AG04450 (cell line): ENCODE data around the gene MAPK10. TPM values are rescaled to one million over a fixed set of nuclear protein-coding genes. Genes with fewer than 3 reads are reported as not detected.

Experiments used
- CTCF ChIA-PET: fragments of 300-600, 350-600 bp; formaldehyde crosslinking; extraction: SDS; loops from one replicate; lab custom pipeline; 2022; ENCODE audit warnings: antibody characterized with exemption, inconsistent platforms; lab: Charles Lee
- POLR2A ChIA-PET: fragments of 350-600 bp; formaldehyde crosslinking; extraction: SDS; loops from one replicate; lab custom pipeline; 2021; ENCODE audit warnings: antibody characterized with exemption, inconsistent platforms; lab: Yijun Ruan, JAX
- DNase-seq: peaks from one replicate; pipeline ENCODE4 v3.0.0-alpha.2; 2011; ENCODE audit warnings: low read depth, low spot score
- H3K27ac ChIP-seq: one replicate; pipeline ENCODE4 v1.5.1; 2012; ENCODE audit warnings: low read depth, low read length, control low read depth
- H3K27me3 ChIP-seq: one replicate; pipeline ENCODE4 v1.6.0; 2012; ENCODE audit warnings: low read length; ENCODE audit not compliant: control insufficient read depth, insufficient read depth
- H3K4me3 ChIP-seq: 2 replicates; pipeline ENCODE4 v1.5.1; 2011; ENCODE audit warnings: mild to moderate bottlenecking, low read depth, low read length, control low read depth
- H3K9me3 ChIP-seq: 2 replicates; pipeline ENCODE4 v1.5.1; 2012; ENCODE audit warnings: low read length; ENCODE audit not compliant: control insufficient read depth, insufficient read depth
- CTCF ChIP-seq: IDR thresholded peaks from 2 replicates; pipeline ENCODE4 v1.5.1; 2011; ENCODE audit warnings: low read depth, low read length, control low read depth, inconsistent platforms
- polyA plus RNA-seq: library from polyadenylated mRNA; depleted of rRNA; stranded (reverse); fragments of >200 nt; gene quantifications from 2 replicates; pipeline ENCODE4 v1.2.3, GENCODE V29; 2011

MAPK10 gene
- polyA plus RNA-seq, 1 experiment, result 16.3 TPM

GRCh38 chr4:86354390-86354789, 5.5 kb downstream of the MAPK10 start:
- no peaks in the 10 kb centered on the region for H3K9me3 ChIP-seq
- no peak overlapping the region for H3K27ac ChIP-seq
- no peak for DNase-seq
- ChIA-PET CTCF (no interaction called here), POLR2A (no interaction called here)
- no peak overlapping the region for H3K4me3 ChIP-seq
- H3K27me3 ChIP-seq, result no peaks in the 10 kb centered on the region
- no peak for TF ChIP-seq CTCF

DNA sequence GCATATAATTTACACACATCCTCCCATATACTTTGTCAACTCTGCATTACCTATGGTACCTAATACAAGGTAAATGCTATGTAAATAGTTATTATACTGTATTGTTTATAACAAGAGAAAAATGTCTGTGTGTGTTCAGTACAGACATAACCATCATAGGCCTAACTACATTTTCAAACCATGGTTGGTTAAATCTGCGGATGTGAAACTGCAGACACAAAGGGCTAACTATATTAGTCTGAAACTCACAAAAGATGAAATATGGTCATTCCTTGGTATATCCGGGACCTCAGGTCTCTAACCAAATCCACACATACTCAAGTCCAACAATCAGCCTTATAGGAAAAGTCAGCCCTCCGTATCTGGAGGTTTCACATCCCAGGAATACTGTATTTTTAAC, 13.5 kb downstream of the MAPK10 start:
- CTCF ChIA-PET, result no interaction called here
- POLR2A ChIA-PET, result no interaction called here
- DNase-seq, result no peak

GRCh38 chr4:86344127-86344526, 15.7 kb downstream of the MAPK10 start:
- DNase-seq, result no peak
- Histone ChIP-seq H3K4me3 (no peak overlapping the region), H3K27ac (no peak overlapping the region), H3K27me3 (no peaks in the 10 kb centered on the region), H3K9me3 (no peaks in the 10 kb centered on the region)
- ChIA-PET CTCF (no interaction called here), POLR2A (no interaction called here)
- no peak for TF ChIP-seq CTCF

More for the DNA sequence above, 13.5 kb downstream of the MAPK10 start:
- H3K27ac ChIP-seq, result no peak overlapping the region
- H3K27me3 ChIP-seq, result no peaks in the 10 kb centered on the region
- no peak overlapping the region for H3K4me3 ChIP-seq
- no peak for TF ChIP-seq CTCF
- H3K9me3 ChIP-seq, result no peaks in the 10 kb centered on the region

DNA sequence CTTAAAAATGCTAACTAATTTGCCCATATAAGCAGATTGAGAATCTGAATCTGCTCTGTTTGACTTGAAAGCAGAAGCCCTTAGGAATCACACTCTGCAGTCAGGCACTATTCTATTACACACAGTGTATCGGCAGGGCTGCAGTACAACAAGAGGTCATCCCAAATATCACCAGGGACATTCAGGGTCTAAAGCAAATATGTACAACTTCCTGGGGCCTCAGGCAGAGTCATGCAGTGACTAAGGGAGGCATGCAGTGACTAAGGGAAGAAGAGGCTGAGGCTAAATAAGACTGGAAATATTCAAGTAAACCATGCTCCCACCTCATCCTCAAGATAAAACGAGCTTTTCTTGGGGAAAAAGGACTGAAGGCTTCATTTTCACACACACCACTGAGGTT, 20.9 kb downstream of the MAPK10 start:
- ChIA-PET CTCF (no interaction called here), POLR2A (no interaction called here)
- DNase-seq, result peak; percentile 72

DNA sequence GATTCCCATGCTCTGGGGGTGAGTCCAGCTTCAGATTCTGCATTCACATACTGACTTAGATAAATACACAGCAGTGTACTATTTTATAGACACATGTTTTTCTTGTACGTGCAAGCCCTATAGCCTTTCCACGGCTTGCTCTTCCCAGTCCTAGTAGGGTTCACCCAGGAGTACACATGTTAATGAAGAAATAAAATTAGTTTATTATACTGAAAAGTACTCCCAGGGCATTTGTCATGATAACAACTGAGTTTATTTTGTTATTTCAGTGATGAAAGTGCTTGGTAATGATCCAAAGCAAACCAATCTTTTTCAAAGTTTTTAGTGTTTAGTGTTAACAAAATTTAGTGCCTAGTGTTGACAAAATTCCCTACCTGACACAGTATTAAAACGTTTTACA, 21.3 kb downstream of the MAPK10 start:
- CTCF ChIA-PET, result no interaction called here
- no peak for TF ChIP-seq CTCF
- no peaks in the 10 kb centered on the region for H3K27me3 ChIP-seq
- no peak for DNase-seq
- POLR2A ChIA-PET, result interaction anchor here (0.5 kb wide), 1 partner anchor 589 kb away, joined by 3 read pairs; no protein-coding TSS in a partner anchor
- no peak overlapping the region for H3K4me3 ChIP-seq
- H3K9me3 ChIP-seq, result no peaks in the 10 kb centered on the region
- peak overlapping the region; percentile 49 for H3K27ac ChIP-seq

More for the DNA sequence above, 20.9 kb downstream of the MAPK10 start:
- TF ChIP-seq CTCF, result no peak
- Histone ChIP-seq H3K9me3 (no peaks in the 10 kb centered on the region), H3K4me3 (no peak overlapping the region), H3K27ac (peak overlapping the region; percentile 21), H3K27me3 (no peaks in the 10 kb centered on the region)
